Epithelial cell of prostate (primary cell): ENCODE data around the gene GNAT2.

Experiments used
- DNase-seq: peaks from one replicate; pipeline ENCODE4 v3.0.0-alpha.2; 2011; ENCODE audit warnings: low read depth, low spot score
- H3K27ac ChIP-seq: fragments of 450-650 bp; 2 replicates; pipeline ENCODE4 v1.5.1; 2017; ENCODE audit warnings: mild to moderate bottlenecking

GNAT2 gene

DNA sequence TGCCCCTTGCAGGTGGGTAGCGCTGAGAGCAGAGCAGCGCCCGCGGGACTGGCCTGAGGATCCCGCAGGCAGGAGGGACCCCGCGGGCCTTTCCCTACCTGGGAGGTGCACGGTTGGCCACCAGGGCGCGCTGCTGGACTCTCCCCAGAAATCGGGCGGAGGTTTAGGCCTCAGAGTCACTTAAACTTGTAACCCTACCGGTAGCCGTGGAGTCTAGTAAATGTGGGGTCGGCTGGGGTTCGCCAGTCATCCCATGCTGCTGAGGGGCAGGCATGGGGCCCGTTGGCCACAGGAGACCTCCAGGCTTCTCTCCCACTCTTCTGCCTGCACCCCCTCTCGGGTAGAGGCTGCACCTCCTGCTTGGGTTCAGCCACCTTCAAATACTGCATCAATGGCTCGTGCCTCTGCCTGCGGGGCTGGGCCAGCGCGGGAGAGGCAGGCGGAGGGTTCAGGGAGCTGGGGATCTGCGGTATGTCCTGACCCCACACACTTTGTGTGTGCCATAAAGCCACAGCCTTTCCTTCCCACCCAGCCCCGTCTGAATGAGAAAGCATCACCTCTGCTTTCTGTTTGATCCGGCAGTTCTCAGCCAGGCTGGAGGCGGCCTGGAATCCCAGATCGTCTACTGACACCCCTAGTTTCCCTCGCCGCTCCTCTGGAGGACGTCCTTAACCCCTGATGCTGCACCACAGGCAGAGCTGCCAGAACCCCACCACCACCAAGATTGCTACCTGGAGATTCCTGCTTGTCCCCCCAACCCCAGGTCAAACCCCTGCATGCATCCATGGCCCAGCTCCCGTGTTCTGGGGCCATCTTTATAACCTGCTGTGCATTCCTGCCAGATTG is 24.2 kb upstream of the GNAT2 start:
- no peak for DNase-seq
- H3K27ac ChIP-seq = no peak overlapping the region

DNA sequence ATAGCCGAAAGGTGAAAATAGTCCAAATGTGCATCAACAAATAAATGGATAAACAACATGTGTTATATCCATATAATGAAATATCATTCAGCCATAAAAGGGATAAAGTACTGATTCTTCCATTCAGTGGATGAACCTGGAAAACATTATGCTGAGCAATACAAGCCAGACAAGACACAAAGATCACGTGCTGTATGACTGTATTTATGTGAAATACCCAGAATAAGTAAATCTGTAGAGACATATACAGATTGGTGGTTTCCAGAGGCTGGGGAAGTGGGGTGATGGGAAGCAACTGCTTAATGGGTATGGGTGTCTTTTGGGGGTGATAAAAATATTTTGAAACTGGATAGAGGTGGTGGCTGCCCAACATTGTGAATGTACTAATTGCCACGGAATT is 23.2 kb upstream of the GNAT2 start:
- no peak for DNase-seq

DNA sequence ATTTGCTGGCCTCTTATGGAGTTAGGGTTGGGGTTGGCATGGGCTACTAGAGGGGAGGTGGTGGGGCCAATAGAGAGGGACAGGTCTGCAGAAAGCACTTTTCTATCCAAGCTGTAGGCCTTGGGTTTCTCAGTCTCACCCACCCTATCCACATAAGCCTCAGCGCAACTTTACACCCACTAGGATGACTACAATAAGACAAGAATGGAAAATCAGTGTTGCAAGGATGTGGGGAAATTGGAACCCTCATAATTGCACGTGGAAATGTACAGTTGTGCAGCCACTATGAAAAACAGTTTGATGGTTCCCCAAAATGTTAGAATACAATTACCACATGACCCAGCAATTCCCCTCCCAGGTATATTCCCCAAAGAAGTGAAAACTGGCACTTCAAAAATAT is 22.4 kb upstream of the GNAT2 start:
- no peak overlapping the region for H3K27ac ChIP-seq
- DNase-seq = no peak

More for the DNA sequence above, 23.2 kb upstream of the GNAT2 start:
- H3K27ac ChIP-seq = no peak overlapping the region

DNA sequence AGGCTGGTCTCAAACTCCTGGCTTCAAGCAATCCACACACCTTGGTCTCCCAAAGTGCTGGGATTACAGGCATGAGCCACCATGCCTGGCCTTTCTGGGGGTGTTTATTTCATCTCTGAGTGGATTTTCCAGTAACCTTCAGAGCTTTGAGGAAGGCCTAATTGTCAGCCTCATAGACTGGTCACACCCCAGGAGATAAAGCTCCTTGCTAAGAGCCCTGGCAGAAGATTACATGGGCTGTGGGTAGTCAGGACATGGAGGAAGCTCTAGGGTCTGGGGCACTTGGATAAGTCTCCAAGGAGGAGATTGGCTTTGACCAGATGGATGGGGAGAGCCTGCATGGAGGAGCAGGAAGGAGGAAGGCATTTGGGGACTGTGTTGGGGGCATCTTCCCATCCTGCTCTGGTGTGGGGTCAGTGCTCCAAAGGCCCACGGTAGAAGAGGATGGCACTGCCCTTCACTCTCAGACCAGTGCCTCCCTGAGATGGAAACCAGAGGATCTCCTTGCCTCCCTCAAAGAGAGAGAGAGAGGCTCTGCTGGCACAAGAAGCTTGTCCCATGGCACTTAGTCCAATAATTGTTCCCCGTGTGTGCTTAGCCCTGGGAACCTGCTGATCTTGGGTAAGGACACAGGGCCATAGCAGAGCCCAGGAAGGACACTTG is 21.8 kb upstream of the GNAT2 start:
- DNase-seq = no peak
- no peak overlapping the region for H3K27ac ChIP-seq

DNA sequence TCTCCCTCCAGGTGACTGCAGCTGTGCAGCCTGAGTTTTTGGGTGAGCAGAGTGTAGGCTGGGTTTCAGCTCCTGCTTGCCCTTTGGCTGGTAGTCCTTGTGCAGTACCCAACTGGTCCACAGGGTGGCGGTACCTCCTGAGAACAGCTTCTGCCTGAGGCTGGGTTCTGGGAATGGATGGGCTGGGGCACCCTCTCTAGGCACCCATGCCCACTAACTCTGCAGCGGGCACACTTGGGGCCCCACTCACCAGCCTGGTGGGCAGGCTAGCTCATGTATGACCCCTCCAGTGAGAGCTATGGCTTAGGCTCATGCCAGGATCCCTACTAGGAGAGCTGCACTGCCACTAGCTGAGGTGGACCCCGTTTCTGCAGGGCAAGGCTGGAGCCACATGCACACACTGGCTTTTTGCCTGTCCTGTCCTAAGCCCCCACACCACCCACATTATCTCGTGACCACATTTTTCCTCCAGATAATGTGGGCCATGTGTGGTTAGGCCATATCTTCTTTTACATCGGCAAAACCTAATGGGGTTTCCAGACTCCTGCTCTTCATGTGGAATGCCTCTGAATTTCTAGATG is 21.0 kb upstream of the GNAT2 start:
- DNase-seq = no peak
- no peak overlapping the region for H3K27ac ChIP-seq

DNA sequence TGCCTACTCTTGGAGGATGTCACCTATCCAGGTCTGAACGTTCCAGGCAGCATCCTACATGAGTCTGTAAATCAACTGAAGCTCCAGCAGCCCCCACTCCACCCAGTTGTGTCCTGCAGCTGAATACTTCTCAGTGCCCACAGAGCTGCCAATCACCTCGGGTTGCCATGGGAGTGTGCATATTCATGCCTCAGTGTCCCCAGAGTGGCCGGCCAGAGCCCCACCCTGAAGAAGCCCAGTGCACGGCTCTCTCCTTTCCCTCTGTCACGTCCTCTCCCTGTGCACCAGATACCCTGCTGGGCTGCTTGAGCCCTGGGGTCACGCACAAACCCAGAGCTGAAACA is 20.4 kb upstream of the GNAT2 start:
- H3K27ac ChIP-seq = no peak overlapping the region
- DNase-seq = no peak

DNA sequence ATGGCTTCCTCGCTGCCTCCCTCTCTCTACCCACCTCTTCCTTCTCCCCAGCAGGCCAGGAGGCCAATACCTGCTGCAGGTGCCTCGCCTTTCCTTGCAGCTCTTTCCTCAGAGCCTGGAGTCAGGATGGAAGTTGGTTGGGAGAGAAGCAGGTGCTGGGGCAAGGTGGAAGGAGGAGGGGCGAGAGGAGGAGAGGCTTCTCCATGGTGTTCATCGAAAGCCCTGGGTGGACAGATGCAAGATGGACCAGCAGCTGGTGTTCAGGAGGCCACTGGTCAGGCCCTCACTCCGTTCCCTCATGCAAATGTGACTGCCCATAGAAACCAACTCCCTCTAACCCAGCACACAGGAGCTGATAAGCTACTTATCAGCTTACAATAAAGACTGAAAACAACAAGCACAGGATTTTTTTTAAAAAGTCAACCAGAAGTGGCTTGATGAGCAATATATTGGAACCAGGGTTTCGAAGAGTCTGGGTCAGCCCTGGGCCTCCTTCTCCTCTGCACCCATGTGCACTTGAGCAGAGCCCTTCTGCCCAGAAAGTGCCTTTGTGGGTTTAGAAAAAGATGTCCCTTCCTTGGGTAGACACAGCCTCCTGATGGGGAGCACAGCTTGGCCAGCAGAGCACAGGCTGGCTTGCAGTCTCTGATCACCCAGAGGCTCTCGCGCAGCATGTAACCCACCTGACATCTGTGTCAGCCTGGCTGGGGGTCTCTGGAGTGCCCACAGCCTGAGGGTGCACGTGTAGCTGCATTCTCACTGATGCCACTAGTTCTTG is 19.8 kb upstream of the GNAT2 start:
- no peak overlapping the region for H3K27ac ChIP-seq
- DNase-seq = no peak

DNA sequence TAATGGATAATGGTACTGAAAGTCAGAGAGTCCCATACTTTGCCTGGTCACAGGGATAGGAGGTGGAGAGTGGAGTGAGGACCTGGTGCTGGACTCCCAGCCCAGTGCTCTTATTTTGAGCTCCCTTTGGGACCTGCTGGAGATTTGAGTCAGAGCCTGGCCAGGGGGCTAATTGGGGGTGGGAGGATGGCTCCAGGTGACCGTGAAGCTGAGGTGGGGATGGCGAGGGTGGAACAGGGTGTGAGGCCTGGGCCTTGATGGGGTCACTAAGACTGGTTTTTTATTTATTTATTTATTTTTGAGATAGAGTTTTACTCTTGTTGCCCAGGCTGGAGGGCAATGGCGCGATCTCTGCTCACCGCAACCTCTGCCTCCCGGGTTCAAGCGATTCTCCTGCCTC is 18.0 kb upstream of the GNAT2 start:
- no peak overlapping the region for H3K27ac ChIP-seq
- no peak for DNase-seq

DNA sequence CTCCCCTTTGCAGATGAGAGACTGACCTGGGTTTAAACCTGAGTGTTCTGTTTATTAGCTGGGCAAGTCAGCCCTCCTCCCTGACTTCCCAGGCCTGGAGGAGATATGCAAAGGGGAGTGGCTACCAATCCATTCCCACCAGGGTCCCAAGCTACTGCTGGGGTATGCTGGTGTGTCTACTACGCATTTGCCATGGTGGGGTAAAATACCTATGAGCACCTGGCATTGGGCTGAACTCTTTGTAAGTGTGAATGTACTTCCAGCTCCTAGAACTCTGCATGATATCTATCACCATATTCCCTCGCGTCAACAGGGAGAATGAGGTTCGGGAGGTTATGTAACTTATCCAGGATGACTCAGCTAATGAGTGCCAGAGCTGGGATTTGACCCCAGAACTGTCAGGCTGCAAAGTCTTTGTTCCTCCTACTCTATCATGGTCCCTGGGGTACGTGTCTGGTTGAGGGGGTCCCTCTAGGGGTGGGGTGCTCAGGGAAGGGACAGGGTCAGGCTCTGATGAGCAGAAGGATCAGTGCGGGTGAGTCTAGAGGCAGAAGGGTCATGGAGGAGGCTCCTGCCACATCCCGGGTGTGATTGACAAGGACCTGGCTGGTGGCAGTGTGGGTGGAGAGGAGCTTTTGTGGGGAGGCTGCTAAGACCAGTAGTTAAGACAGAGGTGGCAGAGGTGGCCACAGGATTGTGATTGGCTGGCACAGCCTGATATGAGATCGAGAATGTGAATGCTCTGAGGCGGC is 17.0 kb upstream of the GNAT2 start:
- DNase-seq = no peak
- no peak overlapping the region for H3K27ac ChIP-seq

DNA sequence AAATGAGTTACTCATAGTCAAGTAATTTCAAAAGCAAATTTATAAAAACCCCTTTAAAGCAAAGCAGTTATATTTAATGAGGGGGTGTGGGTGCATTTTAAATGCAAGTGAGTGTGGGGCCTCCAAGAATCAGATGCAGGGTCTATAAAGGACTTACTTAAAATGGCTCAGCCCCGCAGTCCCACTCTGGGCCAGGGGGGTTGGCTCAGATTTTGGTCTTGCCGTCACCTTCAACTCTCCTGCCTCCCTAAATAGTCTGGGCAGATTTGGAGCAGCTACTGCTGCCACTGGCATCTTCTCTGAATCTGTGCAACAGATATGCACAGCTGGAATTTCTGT is 16.4 kb upstream of the GNAT2 start:
- no peak overlapping the region for H3K27ac ChIP-seq
- DNase-seq = no peak

DNA sequence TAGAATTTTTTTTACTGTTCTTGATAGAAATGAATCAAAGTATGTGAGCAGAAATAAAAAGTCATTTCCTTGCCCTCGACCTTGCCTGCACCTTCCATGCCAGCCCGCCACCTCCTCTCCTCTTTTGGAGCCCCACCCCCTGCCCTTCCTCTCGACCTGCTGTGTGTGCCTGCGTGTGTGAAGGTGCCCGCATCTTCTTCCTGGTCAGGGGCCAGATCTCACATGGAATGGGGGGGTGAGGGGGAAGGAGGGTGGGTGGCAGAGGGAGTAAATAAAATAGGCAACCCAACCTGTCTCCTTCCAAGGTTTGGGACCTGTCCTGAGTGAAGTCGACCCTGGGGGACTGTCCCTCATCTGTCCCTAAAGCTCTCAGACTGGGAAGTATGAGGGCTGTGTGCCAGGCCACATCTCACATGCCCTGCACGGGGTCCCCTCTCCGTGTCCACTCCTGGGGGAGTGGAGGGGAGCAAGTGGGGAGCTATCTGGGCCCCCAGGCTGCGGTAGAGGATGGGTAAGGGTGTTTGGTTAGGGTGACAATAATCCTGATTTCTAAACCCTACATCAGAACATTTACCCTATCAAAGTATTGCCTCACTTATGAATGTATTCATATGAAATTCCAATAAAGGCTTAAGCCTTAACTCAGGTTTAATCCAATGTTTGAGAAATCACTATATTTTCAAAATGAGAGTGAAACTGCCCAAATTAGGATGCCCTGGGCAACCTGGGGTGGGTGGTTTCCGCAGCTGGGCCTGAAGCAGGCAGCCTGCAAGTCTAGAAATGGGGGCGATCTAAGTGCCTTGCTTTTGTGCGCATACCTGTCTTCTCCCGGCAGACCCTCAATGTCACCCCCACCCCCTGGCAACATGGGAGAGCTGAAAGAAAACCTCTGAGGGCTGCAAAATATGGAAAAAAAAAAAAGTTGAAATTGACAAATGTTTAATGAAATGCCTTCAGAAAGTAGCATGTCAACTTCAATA is 15.6 kb upstream of the GNAT2 start:
- H3K27ac ChIP-seq = no peak overlapping the region
- DNase-seq = no peak

DNA sequence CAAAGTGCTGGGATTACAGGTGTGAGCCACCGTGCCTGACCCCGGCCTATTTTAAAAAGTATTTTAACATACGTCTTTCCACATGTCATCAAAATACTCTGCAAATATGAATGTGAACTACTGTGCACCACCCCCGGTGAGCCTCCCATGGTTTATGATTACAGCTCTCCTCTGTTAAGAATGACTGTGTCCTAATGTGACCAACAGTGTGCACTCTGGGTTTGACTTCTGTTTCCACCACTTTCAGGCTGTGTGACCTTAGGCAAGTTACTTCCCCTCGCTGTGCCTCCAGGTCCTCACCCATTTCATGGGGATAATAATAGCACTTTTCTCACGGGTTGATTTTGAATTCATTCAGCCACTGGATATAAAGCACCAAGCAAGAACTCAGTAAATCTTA is 14.9 kb upstream of the GNAT2 start:
- H3K27ac ChIP-seq = no peak overlapping the region
- DNase-seq = no peak

DNA sequence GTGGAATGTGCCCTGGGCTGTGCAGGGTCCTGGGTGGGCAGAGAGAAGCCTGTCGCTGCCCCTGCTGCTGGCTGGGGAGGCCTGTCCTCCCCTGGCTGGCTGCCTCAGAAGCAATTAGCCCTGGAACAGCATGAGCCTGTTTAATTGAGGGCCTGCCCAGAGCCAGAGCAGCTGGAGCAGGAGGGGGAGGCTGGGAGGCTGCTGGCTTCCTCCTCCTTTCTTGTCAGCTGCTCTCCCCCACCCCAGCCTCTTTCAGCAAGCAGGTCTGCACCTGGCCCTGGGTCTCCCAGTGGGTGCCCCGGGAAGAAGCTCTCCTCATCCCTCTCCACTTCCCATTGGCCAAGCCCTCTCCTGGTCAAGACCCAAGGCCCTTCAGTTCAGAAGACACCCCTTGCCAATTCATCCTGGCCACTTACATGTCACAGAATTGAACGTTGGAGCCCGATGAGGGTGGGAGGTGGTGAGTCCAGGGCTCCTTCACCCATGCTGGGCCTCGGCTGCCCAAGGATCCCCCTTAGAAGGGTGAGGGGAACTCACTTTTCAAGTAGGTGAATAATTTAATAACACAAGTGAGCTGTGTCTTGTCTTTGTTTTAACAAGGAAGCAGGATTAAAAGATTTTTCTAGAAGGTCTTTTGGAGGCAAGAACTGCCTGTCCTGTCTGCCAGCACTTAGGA is 13.4 kb upstream of the GNAT2 start:
- no peak for DNase-seq
- no peak overlapping the region for H3K27ac ChIP-seq

DNA sequence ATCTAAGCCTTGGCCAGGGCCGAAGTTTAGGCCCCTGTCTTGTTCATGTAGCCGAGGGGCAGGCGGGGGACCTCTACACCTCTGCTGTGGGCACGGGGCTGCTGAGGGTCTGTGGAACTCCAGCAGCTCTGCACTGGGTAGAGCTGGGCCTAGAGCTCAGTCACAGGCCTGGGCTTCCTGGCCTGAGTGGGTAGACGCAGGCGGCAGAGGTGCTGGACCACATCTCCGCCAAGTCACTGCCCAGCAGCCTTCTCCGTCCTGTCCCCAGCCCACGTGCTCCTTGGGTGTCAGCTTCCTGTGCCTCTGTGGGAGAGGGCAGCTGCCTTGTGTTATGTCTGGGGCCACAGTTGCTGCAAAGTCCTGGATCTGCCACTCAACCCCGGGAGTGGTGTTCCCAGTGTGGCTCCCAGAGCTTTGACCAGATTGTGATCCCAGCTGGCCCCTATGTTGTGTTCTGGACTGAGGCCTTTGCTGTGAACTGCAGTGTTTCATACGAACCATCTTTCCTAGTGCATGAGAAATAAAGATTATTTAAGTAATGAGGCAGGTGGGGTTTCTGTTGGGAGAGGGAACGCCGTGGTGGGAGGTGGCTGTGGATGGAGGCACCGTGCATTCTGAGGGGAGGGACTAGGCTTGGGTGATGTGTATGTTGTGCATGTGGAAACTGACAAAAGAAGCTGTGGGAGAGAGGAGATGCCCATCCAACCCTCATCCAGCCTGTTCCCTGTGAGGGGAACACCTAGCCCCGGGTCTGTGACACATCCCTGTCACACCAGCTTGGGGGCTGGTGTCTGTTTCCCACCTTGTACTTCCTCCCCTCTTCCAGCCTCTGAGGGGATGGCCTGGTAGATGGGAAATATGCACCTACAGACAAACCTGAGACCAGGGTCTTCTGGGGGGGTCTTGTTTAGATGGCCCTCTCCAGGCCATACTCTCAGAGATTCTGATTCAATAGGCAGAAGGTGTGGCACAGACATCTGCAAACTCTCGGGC is 12.4 kb upstream of the GNAT2 start:
- no peak for DNase-seq
- no peak overlapping the region for H3K27ac ChIP-seq

DNA sequence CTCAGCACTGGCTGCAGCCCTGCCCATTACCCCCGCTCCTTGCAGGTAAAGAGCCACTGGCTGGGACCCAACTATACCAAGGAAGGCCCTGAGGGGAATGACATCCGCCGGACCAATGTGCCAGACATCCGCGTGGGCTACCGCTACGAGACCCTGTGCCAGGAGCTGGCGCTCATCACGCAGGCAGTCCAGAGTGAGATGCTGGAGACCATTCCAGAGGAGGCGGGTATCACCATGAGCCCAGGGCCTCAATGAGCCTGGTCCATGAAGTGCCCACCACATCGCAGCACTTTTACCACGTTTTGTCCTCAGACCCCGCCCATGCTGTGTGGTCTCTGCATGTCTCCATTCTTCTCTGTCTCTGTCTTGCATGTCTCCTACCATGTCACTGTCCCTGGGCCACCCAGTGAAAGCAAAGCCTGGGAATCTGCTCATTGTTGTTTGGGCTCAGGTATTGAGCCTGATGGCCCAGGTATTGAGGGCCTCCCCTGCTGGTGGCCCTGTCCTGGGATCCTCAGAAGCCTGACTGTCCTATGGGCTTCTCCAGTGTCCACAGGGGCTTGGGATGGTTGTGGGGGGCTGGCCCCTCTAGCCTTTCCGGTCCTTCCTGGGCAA is 11.6 kb upstream of the GNAT2 start:
- H3K27ac ChIP-seq = no peak overlapping the region

DNA sequence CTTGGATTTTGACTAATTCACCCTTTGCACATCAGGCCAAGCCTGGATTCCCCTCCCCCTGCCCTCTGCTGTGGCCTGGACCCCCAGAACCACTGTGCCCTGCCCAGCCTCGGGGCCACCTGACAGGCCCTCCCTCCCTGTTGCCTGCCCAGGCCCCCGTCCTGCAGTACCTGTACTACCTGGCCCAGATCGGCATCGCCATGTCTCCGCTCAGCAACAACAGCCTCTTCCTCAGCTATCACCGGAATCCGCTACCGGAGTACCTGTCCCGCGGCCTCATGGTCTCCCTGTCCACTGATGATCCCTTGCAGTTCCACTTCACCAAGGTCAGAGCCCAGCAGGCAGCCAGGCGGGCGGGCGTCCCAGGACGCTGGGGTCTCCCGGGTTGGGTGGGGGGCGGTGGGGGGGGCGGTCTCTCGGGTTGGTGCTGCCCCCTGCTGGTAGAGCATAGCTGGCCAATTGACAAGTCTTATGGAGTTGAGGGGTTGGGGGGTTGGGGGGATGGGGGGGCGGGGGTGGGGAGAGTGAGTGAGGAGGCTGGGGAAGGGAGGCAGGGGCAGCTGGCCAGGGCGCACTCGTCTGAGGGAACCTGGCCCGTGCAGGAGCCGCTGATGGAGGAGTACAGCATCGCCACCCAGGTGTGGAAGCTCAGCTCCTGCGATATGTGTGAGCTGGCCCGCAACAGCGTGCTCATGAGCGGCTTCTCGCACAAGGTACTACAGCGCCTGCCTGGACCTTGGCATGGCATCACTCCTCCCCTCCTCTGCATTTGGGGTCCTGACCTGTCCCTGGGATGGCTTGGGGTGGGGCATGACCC is 10.9 kb upstream of the GNAT2 start:
- no peak overlapping the region for H3K27ac ChIP-seq
- DNase-seq = no peak

More for the DNA sequence above, 11.6 kb upstream of the GNAT2 start:
- DNase-seq = no peak
